SIG-M5 treated with dmso at 0.1 percent for 504 hours (cell line): Measurements from ENCODE around the gene AP4S1.
A peak's percentile ranks its signal among the peaks of the same experiment; 100 is the strongest.
"Not testable (repeated sequence)": the region's sequence is repeated elsewhere in the genome, so short reads cannot be mapped to it uniquely, and the experiment has no call there.

Source experiments
- DNase-seq: peaks from one replicate; lab custom pipeline; 2025; ENCODE audit not compliant: unreplicated experiment; lab: John Stamatoyannopoulos, UW

Gene AP4S1

DNA sequence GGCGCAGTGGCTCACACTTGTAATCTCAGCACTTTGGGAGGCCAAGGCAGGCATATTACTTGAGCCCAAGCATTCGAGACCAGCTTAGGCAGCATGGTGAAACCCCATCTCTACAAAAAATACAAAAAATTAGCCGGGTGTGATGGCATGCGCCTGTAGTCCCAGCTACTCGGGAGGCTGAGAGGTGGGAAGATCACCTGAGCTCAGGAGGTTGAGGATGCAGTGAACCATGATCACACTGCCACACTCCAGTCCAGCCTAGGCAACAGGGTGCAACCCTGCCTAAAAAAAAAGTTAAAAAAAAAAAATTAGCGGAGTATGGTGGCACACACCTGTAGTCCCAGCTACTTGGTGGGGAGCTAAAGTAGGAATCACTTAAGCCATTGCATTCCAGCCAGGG lies 21.4 kb upstream of the AP4S1 start:
- DNase-seq: not testable (repeated sequence)

GRCh38 chr14:31006703-31007102 lies 18.7 kb upstream of the AP4S1 start:
- DNase-seq: no peak

GRCh38 chr14:31009836-31010574 lies 15.4 kb upstream of the AP4S1 start:
- no peak for DNase-seq

DNA sequence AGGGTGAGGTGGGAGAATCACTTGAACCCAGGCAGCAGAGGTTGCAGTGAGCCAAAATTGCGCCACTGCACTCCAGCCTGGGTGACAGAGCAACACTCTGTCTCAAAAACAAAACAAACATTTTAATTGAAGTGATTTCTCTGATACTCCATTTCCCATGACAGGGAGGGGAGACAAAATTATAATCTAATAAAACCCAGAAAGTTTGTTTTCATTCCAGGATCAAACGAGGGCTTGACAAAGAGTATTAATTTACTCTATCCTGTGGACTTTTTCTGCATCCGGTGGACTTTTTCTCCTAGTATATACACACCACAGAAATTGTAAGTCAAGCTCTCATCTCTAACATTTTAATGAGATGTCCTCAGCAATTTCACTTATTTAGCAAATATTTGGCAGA lies 14.5 kb upstream of the AP4S1 start:
- DNase-seq: no peak

- no peak for DNase-seq
These were observed 11.6 kb upstream of the AP4S1 start for GRCh38 chr14:31013841-31014240.

GRCh38 chr14:31018057-31018645 lies 7.3 kb upstream of the AP4S1 start:
- DNase-seq: no peak

DNA sequence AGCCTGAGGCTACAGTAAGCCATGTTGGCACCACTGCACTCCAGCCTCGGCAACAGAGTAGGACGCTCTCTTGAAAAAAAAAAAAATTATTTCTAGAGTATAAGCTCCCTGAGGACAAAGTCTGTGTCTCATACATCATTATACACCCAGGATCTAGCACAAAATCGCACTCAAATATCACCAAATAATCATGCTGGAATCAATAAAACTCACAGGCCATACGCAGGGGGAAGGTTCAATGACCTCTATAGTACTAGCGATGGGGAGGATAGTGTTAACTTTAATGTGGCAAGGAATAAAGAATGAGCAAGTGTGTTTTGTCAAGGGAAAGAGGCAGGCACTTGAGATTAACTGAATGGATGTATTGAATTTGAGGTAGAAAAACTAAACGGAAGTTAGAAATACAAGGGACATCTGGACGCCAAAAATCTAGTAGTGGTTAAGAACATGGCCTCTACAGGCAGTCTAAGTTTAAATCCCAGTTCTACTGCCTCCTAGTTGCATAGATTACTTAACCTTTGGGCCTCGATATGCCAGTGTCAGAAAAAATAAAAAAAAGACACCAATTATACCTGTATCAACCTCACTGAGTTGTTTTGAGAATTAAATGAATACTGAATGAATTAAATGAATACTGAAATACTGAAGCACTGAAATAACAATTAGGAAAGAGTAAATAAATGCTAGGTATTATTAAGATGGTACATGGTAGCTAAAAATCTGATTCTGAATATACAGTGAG lies 4.4 kb upstream of the AP4S1 start:
- DNase-seq: no peak

GRCh38 chr14:31021576-31021949 lies 3.9 kb upstream of the AP4S1 start:
- no peak for DNase-seq

DNA sequence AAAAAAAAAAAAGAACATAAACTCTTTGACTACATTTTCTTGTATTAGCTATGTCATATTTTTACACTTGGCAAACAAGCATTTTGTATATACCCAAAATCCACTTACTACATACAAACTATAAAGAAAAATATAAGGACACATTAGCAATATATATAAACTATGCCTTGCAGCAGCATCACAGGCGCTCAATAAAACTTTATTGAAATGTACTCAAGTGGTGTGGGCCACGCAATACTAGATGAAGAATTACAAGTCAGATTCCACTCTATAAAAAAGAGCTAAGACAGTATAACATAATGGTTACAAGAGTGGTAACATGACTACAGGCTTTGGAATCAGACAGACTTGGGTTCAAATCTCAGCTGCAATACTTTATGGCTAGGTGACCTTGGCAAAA lies 3.1 kb upstream of the AP4S1 start:
- DNase-seq: no peak

DNA sequence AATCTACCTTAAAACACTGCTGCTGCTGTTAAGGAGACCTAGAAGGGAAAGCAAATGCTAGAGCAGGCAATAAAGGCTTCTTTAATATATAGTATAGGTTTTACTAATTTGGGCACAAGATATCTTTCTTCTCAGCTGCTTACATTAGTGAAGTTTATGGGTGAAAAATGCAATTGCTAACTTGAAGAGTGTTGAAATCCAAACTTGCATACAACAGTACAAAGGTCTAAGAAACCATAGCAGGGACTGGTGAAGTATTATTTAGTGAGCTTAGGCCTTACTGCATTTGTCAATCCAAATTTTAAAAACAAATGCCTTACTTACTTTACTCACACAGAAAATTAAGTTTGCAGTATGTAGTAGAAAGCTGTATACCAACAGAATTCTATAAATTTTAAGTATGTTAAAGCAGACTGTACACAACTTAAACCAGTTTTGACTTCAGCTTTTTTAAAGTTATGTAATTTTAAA lies 1.4 kb upstream of the AP4S1 start:
- DNase-seq: no peak

- peak; percentile 33 for DNase-seq
These were observed 677 bp upstream of the AP4S1 start for GRCh38 chr14:31024577-31025366.

GRCh38 chr14:31026077-31026449 lies 614 bp downstream of the AP4S1 start, which contains the start of gene STRN3:
Gene STRN3 (minus strand): TSS chr14:31026379. CDS start chr14:31026185, 194 bp downstream.
- no peak for DNase-seq

- DNase-seq: peak; percentile 92
These were observed 1.2 kb downstream of the AP4S1 start for GRCh38 chr14:31026450-31027235.

DNA sequence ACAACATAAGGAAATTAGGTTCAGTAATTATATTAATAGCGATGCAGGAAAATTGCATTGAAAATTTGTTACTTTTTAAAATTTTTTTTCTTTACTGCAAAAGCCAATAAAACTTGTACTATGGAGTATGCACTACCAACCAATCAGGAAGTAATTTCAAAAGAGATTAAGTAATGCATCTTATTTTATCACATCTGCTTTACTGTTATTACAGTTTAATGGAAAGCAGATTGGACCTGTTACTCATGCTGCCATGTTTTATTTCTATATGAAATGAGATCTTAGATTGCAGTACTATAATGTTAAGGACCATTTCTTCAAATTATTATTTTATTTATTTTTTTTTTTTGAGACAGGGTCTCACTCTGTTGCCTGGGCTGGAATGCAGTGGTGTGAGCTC lies 2.4 kb downstream of the AP4S1 start:
- DNase-seq: no peak

DNA sequence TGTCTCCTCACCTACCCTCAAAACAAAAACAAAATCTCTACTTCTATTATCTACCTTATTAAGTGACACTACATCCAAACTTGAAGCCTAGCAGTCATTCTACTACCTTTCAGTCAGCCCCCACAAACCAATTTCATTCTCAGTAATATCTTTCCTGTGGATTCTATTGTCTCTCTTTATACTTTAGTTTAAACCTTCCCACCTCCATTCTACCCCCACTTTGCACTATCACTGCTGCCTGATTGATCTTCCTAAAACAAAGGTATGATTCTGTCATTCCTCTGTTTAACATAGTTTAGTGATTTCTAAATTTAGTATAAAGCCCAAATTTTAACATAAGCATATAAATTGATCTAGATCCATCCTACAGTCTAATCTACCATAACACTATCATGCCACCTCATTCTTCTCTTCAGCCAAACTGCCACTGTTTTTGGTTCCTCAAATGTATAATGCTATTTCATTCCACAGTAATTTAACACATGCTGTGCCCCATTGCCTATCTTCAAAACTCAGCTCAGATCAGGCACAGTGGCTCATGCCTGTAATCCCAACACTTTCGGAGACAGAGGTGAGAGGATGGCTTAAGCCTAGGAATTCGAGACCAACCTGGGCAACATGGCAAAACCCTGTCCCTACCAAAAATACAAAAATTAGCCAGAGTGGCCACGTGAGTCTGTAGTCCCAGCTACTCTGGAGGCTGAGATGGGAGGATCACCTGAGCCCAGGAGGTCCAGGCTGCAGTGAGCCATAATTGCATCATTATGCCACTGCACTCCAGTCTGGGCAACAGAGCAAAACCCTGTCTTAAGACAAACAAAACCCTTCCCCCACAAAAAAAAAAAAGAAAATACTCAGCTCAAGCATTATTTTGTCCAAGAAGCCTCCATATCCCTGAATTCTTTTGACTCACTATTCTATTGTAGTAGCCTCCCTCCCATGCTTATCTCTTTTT lies 3.8 kb downstream of the AP4S1 start:
- no peak for DNase-seq

GRCh38 chr14:31030469-31030868 lies 5.0 kb downstream of the AP4S1 start:
- DNase-seq: no peak

DNA sequence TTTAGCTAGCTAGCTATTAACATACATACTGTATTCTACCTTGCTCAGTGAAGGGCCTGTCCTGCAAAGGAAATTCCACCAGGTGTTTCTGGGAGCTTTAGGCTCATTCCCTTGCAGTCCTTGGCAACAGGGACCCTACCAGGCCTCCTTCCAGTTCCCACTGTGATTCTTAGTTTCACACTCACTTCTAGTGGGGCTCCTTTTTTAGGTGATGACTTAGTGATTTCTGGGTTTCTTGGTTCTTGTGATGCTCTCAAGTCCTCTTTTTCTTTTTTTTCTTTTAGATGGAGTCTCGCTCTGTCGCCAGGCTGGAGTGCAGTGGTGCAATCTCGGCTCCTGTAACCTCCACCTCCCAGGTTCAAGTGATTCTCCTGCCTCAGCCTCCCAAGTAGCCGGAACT lies 11.1 kb downstream of the AP4S1 start:
- DNase-seq: no peak

GRCh38 chr14:31037709-31038221 lies 12.3 kb downstream of the AP4S1 start:
- no peak for DNase-seq

DNA sequence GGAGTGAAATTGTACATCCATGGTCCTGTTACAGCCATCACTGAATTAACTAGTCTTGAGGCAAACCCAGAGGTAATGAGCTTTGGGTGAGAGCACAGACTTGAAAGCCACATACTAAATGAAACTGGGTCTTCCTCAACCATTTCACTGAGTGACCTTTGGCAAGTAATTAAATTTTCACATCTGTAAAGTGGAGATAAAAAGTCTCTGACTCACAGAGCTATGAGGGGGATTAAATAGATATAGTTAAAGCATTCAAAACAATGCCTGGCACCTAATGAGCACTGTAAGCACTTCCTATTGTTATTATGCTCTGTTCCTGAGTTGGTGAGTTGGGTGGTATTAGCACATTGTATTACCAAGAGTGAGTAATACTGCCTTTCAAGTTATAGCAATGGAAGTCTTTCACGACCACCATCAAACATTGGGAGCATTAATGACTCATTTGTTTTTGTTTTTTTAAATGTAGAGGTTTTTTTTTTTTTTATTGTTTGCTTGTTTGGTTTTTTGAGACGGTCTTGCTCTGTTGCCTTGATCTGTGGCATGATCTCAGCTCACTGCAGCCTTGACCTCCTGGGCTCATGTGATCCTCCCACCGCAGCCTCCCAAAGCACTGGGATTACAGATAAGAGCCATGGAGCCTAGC lies 13.2 kb downstream of the AP4S1 start:
- no peak for DNase-seq
